ENCODE data around the gene SLC9A4. TPM values are rescaled to one million over a fixed set of nuclear protein-coding genes. Genes with fewer than 3 reads are reported as not detected.

The SLC9A4 gene
- total and polyA plus RNA-seq, 2 donors (not counting 1 experiment from before 2014, with no cell fraction given): not detected

- Histone ChIP-seq H3K27me3 (ENCODE audit: control insufficient read depth, insufficient read depth, low read length) (no peaks in the 10 kb centered on the region), H3K4me3 (replicated peaks in 1 of 4; ENCODE audit: control extremely low read depth in 1 of 4, insufficient read depth in 1 of 4, low read depth in 3 of 4, low read length in 4 of 4) (no peak overlapping the region), H3K9me3 (ENCODE audit: control insufficient read depth, insufficient read depth, low read depth, low read length) (no peaks in the 10 kb centered on the region), H3K27ac (ENCODE audit: insufficient read depth, low read length) (no peak overlapping the region), H2AFZ (ENCODE audit: low read length) (no peak overlapping the region), H3K4me1 (ENCODE audit: control insufficient read depth, extremely low read depth, insufficient read depth, low read length) (no peaks in the 10 kb centered on the region), H3K79me2 (ENCODE audit: control insufficient read depth, insufficient read depth, low read length) (no peaks in the 10 kb centered on the region), H4K20me1 (ENCODE audit: control insufficient read depth, extremely low read depth, insufficient read depth, low read length) (no peaks in the 10 kb centered on the region), H3K4me2 (ENCODE audit: extremely low read depth, insufficient read depth, low read length) (no peak overlapping the region), H3K9ac (ENCODE audit: insufficient read depth, low read length) (no peak overlapping the region), H3K36me3 (ENCODE audit: control insufficient read depth, insufficient read depth, low read length) (no peaks in the 10 kb centered on the region)
- no peak for TF ChIP-seq EZH2 (IDR thresholded peaks at IDR 0.05; ENCODE audit: low read length, missing control alignments)
- TF ChIP-seq CTCF (conservative IDR thresholded peaks at IDR 0.05 in 1 of 2, IDR thresholded peaks at IDR 0.05 in 1 of 2; ENCODE audit: low read depth in 1 of 2, low read length in 2 of 2): peak; percentile 75 to 76
- DNase-seq (ENCODE audit: low read depth in 2 of 2): peak; percentile 12 to 58
Measured at GRCh38 chr2:102442967-102443828, 29.8 kb upstream of the SLC9A4 start.

GRCh38 chr2:102444233-102444632 lies 28.8 kb upstream of the SLC9A4 start:
- no peak overlapping the region for H3K27ac ChIP-seq (ENCODE audit: insufficient read depth, low read length)
- DNase-seq (ENCODE audit: low read depth in 2 of 2): no peak
- no peaks in the 10 kb centered on the region for H3K79me2 ChIP-seq (ENCODE audit: control insufficient read depth, insufficient read depth, low read length)
- H3K4me2 ChIP-seq (ENCODE audit: extremely low read depth, insufficient read depth, low read length): no peak overlapping the region
- H3K4me1 ChIP-seq (ENCODE audit: control insufficient read depth, extremely low read depth, insufficient read depth, low read length): no peaks in the 10 kb centered on the region
- no peak overlapping the region for H2AFZ ChIP-seq (ENCODE audit: low read length)
- no peaks in the 10 kb centered on the region for H3K9me3 ChIP-seq (ENCODE audit: control insufficient read depth, insufficient read depth, low read depth, low read length)
- no peaks in the 10 kb centered on the region for H3K27me3 ChIP-seq (ENCODE audit: control insufficient read depth, insufficient read depth, low read length)
- no peaks in the 10 kb centered on the region for H4K20me1 ChIP-seq (ENCODE audit: control insufficient read depth, extremely low read depth, insufficient read depth, low read length)
- H3K9ac ChIP-seq (ENCODE audit: insufficient read depth, low read length): no peak overlapping the region
- no peak overlapping the region for H3K4me3 ChIP-seq (replicated peaks in 1 of 4; ENCODE audit: control extremely low read depth in 1 of 4, insufficient read depth in 1 of 4, low read depth in 3 of 4, low read length in 4 of 4)
- TF ChIP-seq CTCF (conservative IDR thresholded peaks at IDR 0.05 in 1 of 2, IDR thresholded peaks at IDR 0.05 in 1 of 2; ENCODE audit: low read depth in 1 of 2, low read length in 2 of 2) (no peak), EZH2 (IDR thresholded peaks at IDR 0.05; ENCODE audit: low read length, missing control alignments) (no peak)
- no peaks in the 10 kb centered on the region for H3K36me3 ChIP-seq (ENCODE audit: control insufficient read depth, insufficient read depth, low read length)

- Histone ChIP-seq H3K9me3 (ENCODE audit: control insufficient read depth, insufficient read depth, low read depth, low read length) (no peaks in the 10 kb centered on the region), H3K4me1 (ENCODE audit: control insufficient read depth, extremely low read depth, insufficient read depth, low read length) (no peaks in the 10 kb centered on the region), H3K27me3 (ENCODE audit: control insufficient read depth, insufficient read depth, low read length) (no peaks in the 10 kb centered on the region), H2AFZ (ENCODE audit: low read length) (no peak overlapping the region), H3K36me3 (ENCODE audit: control insufficient read depth, insufficient read depth, low read length) (no peaks in the 10 kb centered on the region), H3K4me2 (ENCODE audit: extremely low read depth, insufficient read depth, low read length) (no peak overlapping the region), H4K20me1 (ENCODE audit: control insufficient read depth, extremely low read depth, insufficient read depth, low read length) (no peaks in the 10 kb centered on the region), H3K27ac (ENCODE audit: insufficient read depth, low read length) (no peak overlapping the region), H3K9ac (ENCODE audit: insufficient read depth, low read length) (no peak overlapping the region), H3K4me3 (replicated peaks in 1 of 4; ENCODE audit: control extremely low read depth in 1 of 4, insufficient read depth in 1 of 4, low read depth in 3 of 4, low read length in 4 of 4) (no peak overlapping the region), H3K79me2 (ENCODE audit: control insufficient read depth, insufficient read depth, low read length) (no peaks in the 10 kb centered on the region)
- no peak for DNase-seq (ENCODE audit: low read depth in 2 of 2)
- TF ChIP-seq EZH2 (IDR thresholded peaks at IDR 0.05; ENCODE audit: low read length, missing control alignments): no peak
- TF ChIP-seq CTCF (conservative IDR thresholded peaks at IDR 0.05 in 1 of 2, IDR thresholded peaks at IDR 0.05 in 1 of 2; ENCODE audit: low read depth in 1 of 2, low read length in 2 of 2): no peak
Measured at GRCh38 chr2:102446936-102447335, 26.1 kb upstream of the SLC9A4 start.

All from fibroblast of lung (primary cell).